K562 (cell line): Measurements from ENCODE around the gene BBOX1. TPM values are rescaled to one million over a fixed set of nuclear protein-coding genes. Genes with fewer than 3 reads are reported as not detected.

ENCODE experiments used
- ATAC-seq: fragments of 200-7000 bp; cut with Tn5 transposase; 3 replicates; pipeline ENCODE4 v1.9.1; 2020; ENCODE audit warnings: moderate library complexity
- BruUV-seq: library from RNA; stranded (reverse); fragments of 400-500 nt; replicated peaks from 2 replicates; lab custom pipeline; 2021; lab: Mats Ljungman, UMichigan
- CTCF ChIA-PET: fragments of 300-600 bp; formaldehyde crosslinking; extraction: SDS; loops from one replicate; lab custom pipeline; 2021; ENCODE audit warnings: low intra/inter-chr PET ratio; lab: Yijun Ruan, JAX
- POLR2A ChIA-PET: fragments of 300-600, 350-650 bp; sonication (Branson Sonifier 250); formaldehyde crosslinking; extraction: SDS; loops from one replicate; lab custom pipeline; 2021; ENCODE audit warnings: antibody characterized with exemption, inconsistent platforms; lab: Yijun Ruan, JAX
- DNase-seq, 4 experiments: peaks; one replicate each; pipeline versions ENCODE4 v3.0.0 to v3.0.0-alpha.2; 2011 to 2018; ENCODE audit warnings: low spot score in 3 of 4, mixed read lengths in 3 of 4; ENCODE audit errors: extremely low read depth in 1 of 4
- FAIRE-seq: peaks from 2 replicates; lab custom pipeline; 2011; peaks lifted over from hg19 to GRCh38; lab: Jason Lieb, UNC
- H2AFZ ChIP-seq: 2 replicates; pipeline ENCODE4 v1.6.0; 2011; ENCODE audit warnings: low read depth, low read length, control low read depth, inconsistent platforms
- H3K27ac ChIP-seq: fragments of 200-600 bp; 3 replicates; pipeline ENCODE4 v1.8.0; 2011; ENCODE audit warnings: low read depth, mild to moderate bottlenecking, control low read depth, inconsistent platforms, low read length, moderate library complexity, mixed read lengths; ENCODE audit errors: extremely low read depth
- H3K27me3 ChIP-seq, 2 experiments: fragments of 300-600 bp in 1 of 2; 2 replicates in 1 of 2; 3 replicates in 1 of 2; pipeline versions ENCODE4 v1.6.0 to v1.8.0; 2011; ENCODE audit warnings: inconsistent platforms in 2 of 2, low read length in 2 of 2, mild to moderate bottlenecking in 1 of 2, mixed read lengths in 1 of 2, moderate library complexity in 1 of 2; ENCODE audit not compliant: control insufficient read depth in 2 of 2, insufficient read depth in 2 of 2
- H3K36me3 ChIP-seq: fragments of 300-600 bp; 3 replicates; pipeline ENCODE4 v1.8.0; 2011; ENCODE audit warnings: mild to moderate bottlenecking, low read length, inconsistent platforms; ENCODE audit not compliant: control insufficient read depth, insufficient read depth
- H3K4me1 ChIP-seq, 2 experiments: fragments of 200-600 bp in 1 of 2; replicated peaks in 1 of 2; 2 replicates in 1 of 2; 3 replicates in 1 of 2; pipeline versions ENCODE4 v1.5.1 to v1.8.0; 2011; ENCODE audit warnings: inconsistent platforms in 2 of 2, low read length in 2 of 2, mild to moderate bottlenecking in 1 of 2, mixed read lengths in 1 of 2, moderate library complexity in 1 of 2; ENCODE audit not compliant: control insufficient read depth in 2 of 2, insufficient read depth in 2 of 2
- H3K4me2 ChIP-seq: 2 replicates; pipeline ENCODE4 v1.6.1; 2011; ENCODE audit warnings: low read length, control low read depth, inconsistent platforms, mixed read lengths; ENCODE audit not compliant: insufficient read depth
- H3K4me3 ChIP-seq: fragments of 200-600 bp; sonication (generic), shearing (Covaris generic); 2 replicates; pipeline ENCODE4 v1.5.1; 2016; ENCODE audit warnings: control low read depth, inconsistent platforms
- H3K79me2 ChIP-seq: fragments of 200-600 bp; 3 replicates; pipeline ENCODE4 v1.8.0; 2011; ENCODE audit warnings: low read length, inconsistent platforms; ENCODE audit not compliant: control insufficient read depth, insufficient read depth
- H3K9ac ChIP-seq, 2 experiments: 2 replicates each; pipeline versions ENCODE4 v1.6.0 to v1.6.1; 2011; ENCODE audit warnings: low read depth in 2 of 2, low read length in 2 of 2, control low read depth in 1 of 2, inconsistent platforms in 1 of 2, mild to moderate bottlenecking in 1 of 2, mixed read lengths in 1 of 2; ENCODE audit not compliant: insufficient read depth in 1 of 2
- H3K9me1 ChIP-seq: one replicate; pipeline ENCODE4 v1.6.0; 2011; ENCODE audit warnings: inconsistent platforms, mild to moderate bottlenecking, low read length, moderate library complexity; ENCODE audit not compliant: control insufficient read depth, insufficient read depth
- H3K9me3 ChIP-seq: replicated peaks from 2 replicates; pipeline ENCODE4 v1.5.1; 2011; ENCODE audit warnings: low read depth, low read length, inconsistent platforms; ENCODE audit not compliant: control insufficient read depth, insufficient read depth
- H4K20me1 ChIP-seq: replicated peaks from 2 replicates; pipeline ENCODE4 v1.6.1; 2011; ENCODE audit warnings: low read length, inconsistent platforms, mixed read lengths; ENCODE audit not compliant: control insufficient read depth, insufficient read depth
- FOS ChIP-seq: IDR thresholded peaks from 3 replicates; pipeline ENCODE4 v1.6.1; 2011; ENCODE audit not compliant: insufficient read length; ENCODE audit errors: extremely low read depth
- GTF2A2 ChIP-seq: IDR thresholded peaks from 2 replicates; pipeline ENCODE4 v1.6.1; 2016; ENCODE audit warnings: mild to moderate bottlenecking, missing genetic modification characterization, missing compliant biosample characterization
- HDAC1 ChIP-seq, 2 experiments: fragments of 450-650 bp; IDR thresholded peaks; 2 replicates each; pipeline ENCODE4 v1.6.1; 2016 to 2017; ENCODE audit warnings: inconsistent platforms in 1 of 2, mild to moderate bottlenecking in 1 of 2, moderate library complexity in 1 of 2
- SIX5 ChIP-seq, 2 experiments: IDR thresholded peaks; 2 replicates each; pipeline ENCODE4 v1.6.1; 2011; ENCODE audit warnings: low read length in 2 of 2, borderline replicate concordance in 1 of 2, low read depth in 1 of 2, mild to moderate bottlenecking in 1 of 2, moderate library complexity in 1 of 2; ENCODE audit not compliant: insufficient read depth in 1 of 2
- TAF15 ChIP-seq: fragments of 200-400 bp; formaldehyde crosslinking; IDR thresholded peaks from 2 replicates; pipeline ENCODE4 v1.6.1; 2017; ENCODE audit warnings: mild to moderate bottlenecking, low read depth, low read length, moderate library complexity
- ZKSCAN3 ChIP-seq: fragments of 250-450 bp; sonication (Bioruptor Pico); IDR thresholded peaks from 2 replicates; pipeline ENCODE4 v1.4.0; 2020
- ZNF24 ChIP-seq: fragments of 450-650 bp; IDR thresholded peaks from 2 replicates; pipeline ENCODE4 v1.6.1; 2016
- ZNF780A ChIP-seq: fragments of 250-450 bp; sonication (Bioruptor Pico); IDR thresholded peaks from 2 replicates; pipeline ENCODE4 v1.5.0; 2021; ENCODE audit warnings: mild to moderate bottlenecking
- WGBS: fragments of 100-300 bp; shearing (Covaris generic); methylation state at CpG from one replicate; pipeline ENCODE4 v1.1.6; 2016; ENCODE audit warnings: low coverage, mixed read lengths; ENCODE audit not compliant: insufficient coverage; ENCODE audit errors: missing lambda C conversion rate; 5-methylcytosine and 5-hydroxymethylcytosine counted together
- in situ Hi-C: fragments of 300-500 bp; cut with MboI; formaldehyde crosslinking; loops from 4 replicates; pipeline ENCODE4 v1.15.0; 2018; ENCODE audit warnings: inconsistent platforms, mixed read lengths
- intact Hi-C: fragments of 100-400 bp; cut with micrococcal nuclease; formaldehyde crosslinking; loops from 2 replicates; pipeline ENCODE4 v1.14.2; 2022
- polyA plus RNA-seq, 8 experiments: library from polyadenylated mRNA; depleted of rRNA in 4 of 8; stranded (reverse) in 5 of 8; unstranded in 3 of 8; fragments of >200 nt; fragmentation: Nextera tagmentation in 2 of 8; fragmentation: Illumina TruSeq in 1 of 8; extraction: Ambion mirVana in 2 of 8; extraction: Trizol in 1 of 8; gene quantifications; 2 replicates each; pipeline versions ENCODE4 v1.2.1 to v1.2.3, GENCODE V29; 2011 to 2014; ENCODE audit warnings: inconsistent platforms in 1 of 8, missing spikeins in 1 of 8
- total RNA-seq, 7 experiments: library from RNA; depleted of rRNA in 6 of 7; stranded (reverse); fragments of >200 nt in 6 of 7; fragmentation: Illumina TruSeq in 2 of 7; extraction: Trizol in 2 of 7; gene quantifications; 2 replicates each; pipeline versions ENCODE4 v1.2.1 to v1.2.3, GENCODE V29; 2011 to 2021; ENCODE audit warnings: low replicate concordance in 1 of 7
- TF ChIP-seq, protein P1 (sequence below): fragments of 450-650 bp; formaldehyde crosslinking; IDR thresholded peaks from 2 replicates; pipeline ENCODE4 v1.4.0; 2022; ENCODE audit warnings: missing genetic modification characterization

The BBOX1 gene
- total and polyA plus RNA-seq, 9 of the 15 experiments (the other 6 are each of a cell fraction or from before 2014, with no cell fraction given): not detected

DNA sequence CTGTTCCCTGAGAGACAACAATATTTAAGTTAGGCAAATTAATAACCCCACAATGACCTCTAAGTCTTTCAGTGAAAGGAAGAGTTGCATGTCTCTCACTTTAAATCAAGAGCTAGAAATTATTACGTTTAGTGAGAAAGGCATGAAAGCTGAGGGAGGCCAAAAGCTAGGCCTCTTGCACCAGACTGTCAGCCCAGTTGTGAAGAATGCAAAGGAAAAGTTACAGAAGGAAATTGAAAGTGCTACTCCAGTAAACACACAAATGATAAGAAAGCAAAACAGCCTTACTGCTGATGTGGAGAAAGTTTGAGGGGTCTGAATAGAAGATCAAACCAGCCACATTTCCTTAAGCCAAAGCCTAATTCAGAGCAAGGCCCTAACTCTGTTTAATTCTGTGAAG is 45.0 kb downstream of the BBOX1 start:
- intact Hi-C loops: no loop called here
- H3K9me1 ChIP-seq: no peaks in the 10 kb centered on the region
- H3K9ac ChIP-seq: no peak overlapping the region
- no peak overlapping the region for H3K4me3 ChIP-seq
- in situ Hi-C loops: no loop called here
- no peaks in the 10 kb centered on the region for H3K9me3 ChIP-seq
- BruUV-seq: no TSS peak
- no peaks in the 10 kb centered on the region for H4K20me1 ChIP-seq
- CTCF ChIA-PET: no interaction called here
- no peak for DNase-seq
- no peak overlapping the region for H3K27ac ChIP-seq
- no peak for ATAC-seq
- no peaks in the 10 kb centered on the region for H3K79me2 ChIP-seq
- H3K4me1 ChIP-seq: no peaks in the 10 kb centered on the region
- TF ChIP-seq HDAC1 (IDR thresholded peaks at IDR 0.05) (no peak), SIX5 (IDR thresholded peaks at IDR 0.05; ENCODE audit: borderline replicate concordance in 1 of 2, insufficient read depth in 1 of 2, low read depth in 1 of 2, low read length in 2 of 2) (no peak), ZKSCAN3 (CRISPR knock-in tag) (no peak), ZNF24 (no peak), ZNF780A (no peak), GTF2A2 (tag) (no peak), FOS (no peak), TAF15 (no peak)
- TF ChIP-seq, protein P1, sequence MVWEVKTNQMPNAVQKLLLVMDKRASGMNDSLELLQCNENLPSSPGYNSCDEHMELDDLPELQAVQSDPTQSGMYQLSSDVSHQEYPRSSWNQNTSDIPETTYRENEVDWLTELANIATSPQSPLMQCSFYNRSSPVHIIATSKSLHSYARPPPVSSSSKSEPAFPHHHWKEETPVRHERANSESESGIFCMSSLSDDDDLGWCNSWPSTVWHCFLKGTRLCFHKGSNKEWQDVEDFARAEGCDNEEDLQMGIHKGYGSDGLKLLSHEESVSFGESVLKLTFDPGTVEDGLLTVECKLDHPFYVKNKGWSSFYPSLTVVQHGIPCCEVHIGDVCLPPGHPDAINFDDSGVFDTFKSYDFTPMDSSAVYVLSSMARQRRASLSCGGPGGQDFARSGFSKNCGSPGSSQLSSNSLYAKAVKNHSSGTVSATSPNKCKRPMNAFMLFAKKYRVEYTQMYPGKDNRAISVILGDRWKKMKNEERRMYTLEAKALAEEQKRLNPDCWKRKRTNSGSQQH (CRISPR knock-in tag): no peak
- TF ChIP-seq, all 486 proteins: peak for 0
- POLR2A ChIA-PET: no interaction called here
- Histone ChIP-seq H2AFZ (no peak overlapping the region), H3K4me2 (no peak overlapping the region), H3K36me3 (no peaks in the 10 kb centered on the region), H3K27me3 (no peaks in the 10 kb centered on the region)
- 0% methylated on average over 1 of the region's 1 CpG for WGBS
- FAIRE-seq: no peak
